Bronchial epithelial cell (primary cell): ENCODE measurements around the gene MAOA. TPM values are rescaled to one million over a fixed set of nuclear protein-coding genes. Genes with fewer than 3 reads are reported as not detected.

Experiments used
- DNase-seq: peaks from one replicate; pipeline ENCODE4 v3.0.0-alpha.2; 2010; ENCODE audit warnings: low read depth
- FAIRE-seq: peaks from 2 replicates; lab custom pipeline; 2011; peaks lifted over from hg19 to GRCh38; lab: Jason Lieb, UNC
- H3K27me3 ChIP-seq: 2 replicates; pipeline ENCODE4 v1.5.1; 2011; ENCODE audit warnings: low read length; ENCODE audit not compliant: control insufficient read depth, insufficient read depth
- H3K36me3 ChIP-seq: 2 replicates; pipeline ENCODE4 v1.5.1; 2011; ENCODE audit warnings: low read length; ENCODE audit not compliant: control insufficient read depth, insufficient read depth
- H3K4me3 ChIP-seq: 2 replicates; pipeline ENCODE4 v1.5.1; 2011; ENCODE audit warnings: mild to moderate bottlenecking, low read depth, low read length, control low read depth
- CTCF ChIP-seq: IDR thresholded peaks from 2 replicates; pipeline ENCODE4 v1.5.1; 2011; ENCODE audit warnings: mild to moderate bottlenecking, moderate library complexity, low read length, control low read depth, inconsistent platforms; ENCODE audit not compliant: insufficient read depth, severe bottlenecking
- total RNA-seq: library from RNA; depleted of rRNA; stranded (reverse); fragments of >200 nt; gene quantifications from 2 replicates; pipeline ENCODE4 v1.2.1, GENCODE V29; 2014

The MAOA gene
- total RNA-seq, 1 donor from 2014 or later = 126 TPM

- H3K36me3 ChIP-seq = peaks cover 6% of the 10 kb centered on the region
- peak; percentile 44 for DNase-seq
- FAIRE-seq = no peak
- no peak overlapping the region for H3K4me3 ChIP-seq
- TF ChIP-seq CTCF = no peak
- H3K27me3 ChIP-seq = no peaks in the 10 kb centered on the region
Measured at GRCh38 chrX:43707812-43708548, 51.9 kb downstream of the MAOA start.

- FAIRE-seq (no peak), DNase-seq (no peak)
- Histone ChIP-seq H3K4me3 (no peak overlapping the region), H3K27me3 (no peaks in the 10 kb centered on the region), H3K36me3 (peaks cover 6% of the 10 kb centered on the region)
- no peak for TF ChIP-seq CTCF
Measured at GRCh38 chrX:43716144-43716543, 60.0 kb downstream of the MAOA start.

- Histone ChIP-seq H3K27me3 (no peaks in the 10 kb centered on the region), H3K36me3 (peaks cover 6% of the 10 kb centered on the region), H3K4me3 (no peak overlapping the region)
- DNase-seq = peak; percentile 62
- no peak for TF ChIP-seq CTCF
- no peak for FAIRE-seq
Measured at GRCh38 chrX:43716696-43717095, 60.6 kb downstream of the MAOA start.

- peak; percentile 13 for FAIRE-seq
- no peak overlapping the region for H3K4me3 ChIP-seq
Measured at GRCh38 chrX:43717161-43717560, 61.1 kb downstream of the MAOA start.

GRCh38 chrX:43718081-43718480, 62.0 kb downstream of the MAOA start:
- Histone ChIP-seq H3K4me3 (no peak overlapping the region), H3K27me3 (no peaks in the 10 kb centered on the region), H3K36me3 (no peaks in the 10 kb centered on the region)
- TF ChIP-seq CTCF = no peak
- FAIRE-seq = no peak
- no peak for DNase-seq

More at GRCh38 chrX:43717161-43717560, 61.1 kb downstream of the MAOA start:
- Histone ChIP-seq H3K27me3 (no peaks in the 10 kb centered on the region), H3K36me3 (peaks cover 3% of the 10 kb centered on the region)
- TF ChIP-seq CTCF = no peak
- peak; percentile 73 for DNase-seq
